ENCODE measurements around the gene NBEAL2. TPM values are rescaled to one million over a fixed set of nuclear protein-coding genes. Genes with fewer than 3 reads are reported as not detected.

The NBEAL2 gene
- total and polyA plus RNA-seq, 2 of the 4 experiments (the other 2 are of a cell fraction), result 2.2 to 12.5 TPM

- Histone ChIP-seq H2BK5ac (ENCODE audit: low read depth, low read length, poor library complexity, severe bottlenecking) (no peak overlapping the region), H2BK15ac (ENCODE audit: low read depth, low read length) (no peak overlapping the region), H3K9me1 (ENCODE audit: insufficient read depth, low read length) (peaks cover 34% of the 10 kb centered on the region), H3K79me1 (ENCODE audit: low read depth in 1 of 2, low read length in 2 of 2) (peaks cover 30 to 75% of the 10 kb centered on the region in 2 experiments), H4K5ac (ENCODE audit: low read depth, low read length) (no peak overlapping the region), H3K9me3 (ENCODE audit: control insufficient read depth, insufficient read depth, low read length) (no peaks in the 10 kb centered on the region), H3K27ac (ENCODE audit: insufficient read depth, low read length) (peak overlapping the region; percentile 21; the same call in 1 of the 2 replicates), H4K91ac (ENCODE audit: insufficient read depth, low read depth, low read length) (no peak overlapping the region), H3K18ac (ENCODE audit: low read depth, low read length) (no peak overlapping the region), H2AFZ (replicated peaks; ENCODE audit: low read length, poor library complexity) (no peak overlapping the region), H3K56ac (ENCODE audit: extremely low read depth, insufficient read depth, low read length) (no peak overlapping the region), H3K36me3 (ENCODE audit: control insufficient read depth, insufficient read depth, low read length) (peaks cover 4% of the 10 kb centered on the region), H3K9ac (ENCODE audit: low read depth, low read length) (no peak overlapping the region; the same call in 1 of the 2 replicates), H3K14ac (replicated peaks; ENCODE audit: low read depth, low read length) (no peak overlapping the region), H3K23ac (ENCODE audit: low read depth, low read length) (no peak overlapping the region), H4K8ac (ENCODE audit: low read depth in 2 of 2, low read length in 2 of 2) (no peak overlapping the region), H2AK9ac (replicated peaks; ENCODE audit: low read depth, low read length, poor library complexity) (no peak overlapping the region), H3K4me3 (ENCODE audit: insufficient read depth, low read depth, low read length) (no peak overlapping the region), H3K27me3 (ENCODE audit: control insufficient read depth, insufficient read depth, low read length) (no peaks in the 10 kb centered on the region), H2BK20ac (ENCODE audit: low read depth, low read length) (no peak overlapping the region), H2BK120ac (ENCODE audit: low read depth, low read length) (no peak overlapping the region), H3K4me1 (ENCODE audit: control insufficient read depth, insufficient read depth, low read length) (peaks cover 18% of the 10 kb centered on the region), H3K4ac (ENCODE audit: low read depth, low read length) (peak overlapping the region; percentile 25; the same call in 1 of the 2 replicates), H2AK5ac (ENCODE audit: low read depth, low read length) (no peak overlapping the region), H3K4me2 (ENCODE audit: low read depth, low read length) (peak overlapping the region; percentile 0; the same call in 1 of the 2 replicates), H4K20me1 (ENCODE audit: insufficient read depth, low read length) (peaks cover 80% of the 10 kb centered on the region)
- no peak for TF ChIP-seq MAZ (IDR thresholded peaks at IDR 0.05; ENCODE audit: borderline replicate concordance, low read depth, low read length)
- no peak for TF ChIP-seq RCOR1 (IDR thresholded peaks at IDR 0.05; ENCODE audit: insufficient replicate concordance, low read length)
- TF ChIP-seq USF2 (IDR thresholded peaks at IDR 0.05; ENCODE audit: low read depth, low read length), result no peak
- no peak for TF ChIP-seq MXI1 (IDR thresholded peaks at IDR 0.05; ENCODE audit: borderline replicate concordance, low read depth, low read length)
- TF ChIP-seq MAFK (IDR thresholded peaks at IDR 0.05; ENCODE audit: low read depth, low read length), result no peak
- TF ChIP-seq FOS (IDR thresholded peaks at IDR 0.05; ENCODE audit: low read depth, low read length), result no peak
- TF ChIP-seq NFE2L2 (IDR thresholded peaks at IDR 0.05; ENCODE audit: low read depth, low read length), result no peak
- no peak for TF ChIP-seq CHD1 (IDR thresholded peaks at IDR 0.05; ENCODE audit: low read depth, low read length)
- no peak for TF ChIP-seq BHLHE40 (IDR thresholded peaks at IDR 0.05; ENCODE audit: low read depth, low read length)
- TF ChIP-seq ELK1 (IDR thresholded peaks at IDR 0.05; ENCODE audit: borderline replicate concordance, low read depth, low read length), result no peak
- TF ChIP-seq CEBPB (IDR thresholded peaks at IDR 0.05; ENCODE audit: low read depth, low read length), result no peak
- TF ChIP-seq SMC3 (IDR thresholded peaks at IDR 0.05; ENCODE audit: low read depth, low read length), result no peak
- no peak for TF ChIP-seq RFX5 (IDR thresholded peaks at IDR 0.05; ENCODE audit: low read depth, low read length)
- no peak for TF ChIP-seq POLR2A (IDR thresholded peaks at IDR 0.05; ENCODE audit: low read depth, low read length)
- no peak for TF ChIP-seq RAD21 (IDR thresholded peaks at IDR 0.05; ENCODE audit: low read length)
- POLR2A ChIA-PET (ENCODE audit: unreplicated experiment), result no interaction called here
- BruUV-seq (replicated peaks), result no TSS peak
- 90% methylated on average over 4 of the region's 6 CpGs; no CpG with 5 or more reads in 1 of the 2 experiments for WGBS, 2 experiments (ENCODE audit: extremely low coverage in 2 of 2, insufficient read length in 1 of 2)
- ATAC-seq (ENCODE audit: low read depth), result no peak
- intact Hi-C loops (cut with micrococcal nuclease), result no loop called here
- in situ Hi-C loops (cut with MboI; ENCODE audit: low sequenced_read_pairs), result no loop called here
- dilution Hi-C loops (cut with HindIII; ENCODE audit: low sequenced_read_pairs, unreplicated experiment), result no loop called here
- DNase-seq, result no peak
- CTCF ChIA-PET, result no interaction called here
These were observed 8.3 kb upstream of the NBEAL2 start for GRCh38 chr3:46971151-46971550.
